ENCODE results near the gene CAPNS2. TPM values are rescaled to one million over a fixed set of nuclear protein-coding genes. Genes with fewer than 3 reads are reported as not detected.

The CAPNS2 gene
- total RNA-seq, 1 donor from 2014 or later, result 0.24 TPM

DNA sequence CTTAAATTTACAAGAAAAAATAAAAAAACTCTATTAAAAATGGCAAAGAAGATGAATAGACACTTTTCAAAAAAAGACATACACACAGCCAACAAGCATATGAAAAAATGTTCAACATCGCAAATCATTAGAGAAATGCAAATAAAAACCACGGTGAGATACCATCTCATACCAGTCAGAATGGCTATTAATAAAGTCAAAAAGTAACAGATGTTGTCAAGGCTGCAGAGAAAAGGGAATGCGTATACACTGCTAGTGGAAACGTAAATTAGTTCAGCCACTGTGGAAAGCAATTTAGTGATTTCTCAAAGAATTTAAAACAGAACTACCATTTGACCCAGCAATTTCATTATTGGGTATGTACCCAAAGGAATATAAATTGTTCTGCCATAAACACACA, 31.4 kb downstream of the CAPNS2 start:
- no peak overlapping the region for H3K4me3 Mint-ChIP-seq
- Histone ChIP-seq H3K79me2 (ENCODE audit: low read depth) (no peaks in the 10 kb centered on the region), H3K9ac (no peak overlapping the region), H2AFZ (replicated peaks) (no peak overlapping the region), H3K4me3 (no peak overlapping the region), H4K20me1 (ENCODE audit: low read depth) (no peaks in the 10 kb centered on the region), H3K4me2 (no peak overlapping the region), H3K27ac (no peak overlapping the region), H3K27me3 (no peaks in the 10 kb centered on the region), H3F3A (ENCODE audit: low read depth) (no peaks in the 10 kb centered on the region), H3K9me3 (ENCODE audit: low read depth) (no peaks in the 10 kb centered on the region), H3K36me3 (no peaks in the 10 kb centered on the region), H3K4me1 (peaks cover 12% of the 10 kb centered on the region)
- DNase-seq (ENCODE audit: low spot score), result no peak
- H3K9me3 Mint-ChIP-seq, result no peaks in the 10 kb centered on the region
- H3K27me3 Mint-ChIP-seq (ENCODE audit: insufficient read depth, low read depth), result no peaks in the 10 kb centered on the region
- H3K27ac Mint-ChIP-seq, result no peak overlapping the region
- no peaks in the 10 kb centered on the region for H3K36me3 Mint-ChIP-seq
- peaks cover 5% of the 10 kb centered on the region for H3K4me1 Mint-ChIP-seq
- TF ChIP-seq EZH2 (IDR thresholded peaks at IDR 0.05), result no peak
- TF ChIP-seq CTCF (IDR thresholded peaks at IDR 0.05), result no peak
- TF ChIP-seq EZH2phosphoT487 (IDR thresholded peaks at IDR 0.05), result no peak

- H3K4me1 Mint-ChIP-seq, result no peaks in the 10 kb centered on the region
- H3K27ac Mint-ChIP-seq, result no peak overlapping the region
- H3K27me3 Mint-ChIP-seq (ENCODE audit: insufficient read depth, low read depth), result no peaks in the 10 kb centered on the region
- H3K27ac ChIP-seq, result no peak overlapping the region
- no peaks in the 10 kb centered on the region for H3K4me1 ChIP-seq
- TF ChIP-seq EZH2phosphoT487 (IDR thresholded peaks at IDR 0.05) (no peak), EZH2 (IDR thresholded peaks at IDR 0.05) (no peak), CTCF (IDR thresholded peaks at IDR 0.05) (no peak)
- no peaks in the 10 kb centered on the region for H3K9me3 ChIP-seq (ENCODE audit: low read depth)
- no peak overlapping the region for H3K9ac ChIP-seq
- no peak overlapping the region for H3K4me3 ChIP-seq
- no peaks in the 10 kb centered on the region for H3F3A ChIP-seq (ENCODE audit: low read depth)
- no peak overlapping the region for H3K4me3 Mint-ChIP-seq
- H3K27me3 ChIP-seq, result no peaks in the 10 kb centered on the region
- DNase-seq (ENCODE audit: low spot score), result no peak
- no peaks in the 10 kb centered on the region for H3K36me3 ChIP-seq
- H3K9me3 Mint-ChIP-seq, result no peaks in the 10 kb centered on the region
- H3K4me2 ChIP-seq, result no peak overlapping the region
- H3K36me3 Mint-ChIP-seq, result no peaks in the 10 kb centered on the region
- no peaks in the 10 kb centered on the region for H3K79me2 ChIP-seq (ENCODE audit: low read depth)
- H4K20me1 ChIP-seq (ENCODE audit: low read depth), result no peaks in the 10 kb centered on the region
- no peak overlapping the region for H2AFZ ChIP-seq (replicated peaks)
Observed at GRCh38 chr16:55605754-55606336, 39.4 kb downstream of the CAPNS2 start.

DNA sequence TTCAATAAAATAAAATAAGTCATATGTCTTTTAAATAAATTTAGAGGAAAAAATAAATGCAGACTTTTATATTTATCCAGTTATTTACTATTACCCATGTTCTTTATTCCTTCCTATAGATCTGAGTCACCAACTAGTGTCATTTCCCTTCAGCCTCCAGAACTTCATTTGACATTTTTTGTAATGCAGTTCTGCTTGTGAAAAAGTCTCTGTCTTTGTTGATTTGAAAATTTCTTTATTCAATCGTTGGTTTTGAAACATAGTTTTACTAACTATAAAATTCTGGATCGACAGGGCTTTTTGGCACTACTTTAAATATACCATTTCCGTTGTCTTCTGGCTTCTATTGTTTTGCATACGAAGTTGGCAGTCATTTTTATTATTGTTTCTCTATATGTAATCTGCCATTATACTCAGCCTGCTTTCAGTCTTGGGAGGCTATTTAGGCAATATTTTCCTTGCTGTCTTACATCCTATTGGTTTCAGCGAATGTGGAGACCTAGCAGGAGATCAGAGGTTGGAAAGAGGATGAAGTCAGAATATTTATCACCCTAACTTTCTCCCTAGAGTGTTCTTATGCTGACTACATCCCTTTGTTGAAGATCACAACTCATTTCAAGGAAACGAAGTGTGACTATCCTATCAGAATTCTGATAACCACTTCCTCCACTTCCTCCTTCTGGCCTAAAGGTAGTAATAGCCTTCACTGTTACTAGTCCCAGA, 47.3 kb downstream of the CAPNS2 start:
- Mint-ChIP-seq H3K36me3 (no peaks in the 10 kb centered on the region), H3K27me3 (ENCODE audit: insufficient read depth, low read depth) (peaks cover 4% of the 10 kb centered on the region), H3K4me1 (no peaks in the 10 kb centered on the region), H3K4me3 (no peak overlapping the region), H3K9me3 (peaks cover 9% of the 10 kb centered on the region), H3K27ac (no peak overlapping the region)
- no peak for DNase-seq (ENCODE audit: low spot score)
- Histone ChIP-seq H3F3A (ENCODE audit: low read depth) (no peaks in the 10 kb centered on the region), H3K4me1 (no peaks in the 10 kb centered on the region), H3K9ac (no peak overlapping the region), H3K36me3 (no peaks in the 10 kb centered on the region), H3K27me3 (no peaks in the 10 kb centered on the region), H3K4me2 (no peak overlapping the region), H2AFZ (replicated peaks) (no peak overlapping the region), H3K9me3 (ENCODE audit: low read depth) (no peaks in the 10 kb centered on the region), H3K27ac (no peak overlapping the region), H3K79me2 (ENCODE audit: low read depth) (no peaks in the 10 kb centered on the region), H3K4me3 (no peak overlapping the region), H4K20me1 (ENCODE audit: low read depth) (no peaks in the 10 kb centered on the region)
- no peak for TF ChIP-seq EZH2 (IDR thresholded peaks at IDR 0.05)
- no peak for TF ChIP-seq CTCF (IDR thresholded peaks at IDR 0.05)
- TF ChIP-seq EZH2phosphoT487 (IDR thresholded peaks at IDR 0.05), result no peak
